Trophoblast cell (in vitro differentiated cells and primary cell): ENCODE measurements around the gene RASSF10.
A peak's percentile ranks its signal among the peaks of the same experiment; 100 is the strongest.

Experiments
- DNase-seq, 2 donors: peaks; one replicate each; pipeline ENCODE4 v3.0.0-alpha.2; 2016
- H2AFZ ChIP-seq: 2 replicates; pipeline ENCODE4 v1.6.1; 2013; ENCODE audit warnings: low read length, moderate library complexity, mild to moderate bottlenecking; ENCODE audit not compliant: insufficient read depth, poor library complexity
- H2AK5ac ChIP-seq: 2 replicates; pipeline ENCODE4 v1.6.1; 2013; ENCODE audit warnings: mild to moderate bottlenecking, low read length
- H2BK120ac ChIP-seq: 2 replicates; pipeline ENCODE4 v1.6.1; 2013; ENCODE audit warnings: low read length, mild to moderate bottlenecking, moderate library complexity; ENCODE audit not compliant: insufficient read depth, poor library complexity
- H2BK12ac ChIP-seq: 2 replicates; pipeline ENCODE4 v1.6.1; 2013; ENCODE audit warnings: mild to moderate bottlenecking, low read length, moderate library complexity
- H2BK5ac ChIP-seq: 2 replicates; pipeline ENCODE4 v1.6.1; 2013; ENCODE audit warnings: low read length, low read depth, moderate library complexity, mild to moderate bottlenecking; ENCODE audit not compliant: poor library complexity
- H3K14ac ChIP-seq: 2 replicates; pipeline ENCODE4 v1.6.1; 2013; ENCODE audit warnings: mild to moderate bottlenecking, low read length
- H3K18ac ChIP-seq: 2 replicates; pipeline ENCODE4 v1.6.1; 2013; ENCODE audit warnings: mild to moderate bottlenecking, low read length
- H3K23ac ChIP-seq: 2 replicates; pipeline ENCODE4 v1.6.1; 2013; ENCODE audit warnings: low read length
- H3K27ac ChIP-seq: 2 replicates; pipeline ENCODE4 v1.5.1; 2013; ENCODE audit warnings: low read depth, mild to moderate bottlenecking, inconsistent platforms, low read length, moderate library complexity
- H3K27me3 ChIP-seq: 2 replicates; pipeline ENCODE4 v1.6.1; 2013; ENCODE audit warnings: inconsistent platforms, mild to moderate bottlenecking, low read length, moderate library complexity; ENCODE audit not compliant: insufficient read depth
- H3K36me3 ChIP-seq, 2 experiments: 1 replicate in 1 of 2; 2 replicates in 1 of 2; pipeline ENCODE4 v1.6.1; 2013; ENCODE audit warnings: low read length in 2 of 2, mild to moderate bottlenecking in 2 of 2, moderate library complexity in 1 of 2; ENCODE audit not compliant: insufficient read depth in 2 of 2, control insufficient read depth in 1 of 2
- H3K4ac ChIP-seq: 2 replicates; pipeline ENCODE4 v1.6.1; 2013; ENCODE audit warnings: low read depth, mild to moderate bottlenecking, low read length, moderate library complexity
- H3K4me1 ChIP-seq, 2 experiments: 1 replicate in 1 of 2; 2 replicates in 1 of 2; pipeline ENCODE4 v1.6.1; 2013; ENCODE audit warnings: low read length in 2 of 2, mild to moderate bottlenecking in 2 of 2, moderate library complexity in 1 of 2; ENCODE audit not compliant: insufficient read depth in 2 of 2, control insufficient read depth in 1 of 2
- H3K4me2 ChIP-seq: 2 replicates; pipeline ENCODE4 v1.6.1; 2013; ENCODE audit warnings: inconsistent platforms, mild to moderate bottlenecking, low read length, moderate library complexity
- H3K4me3 ChIP-seq: 2 replicates; pipeline ENCODE4 v1.5.1; 2013; ENCODE audit warnings: mild to moderate bottlenecking, low read depth, low read length, inconsistent platforms
- H3K79me1 ChIP-seq: one replicate; pipeline ENCODE4 v1.6.1; 2013; ENCODE audit warnings: low read length
- H3K79me2 ChIP-seq: 2 replicates; pipeline ENCODE4 v1.6.1; 2013; ENCODE audit warnings: low read length, mild to moderate bottlenecking; ENCODE audit not compliant: control insufficient read depth, insufficient read depth, poor library complexity
- H3K9ac ChIP-seq: 2 replicates; pipeline ENCODE4 v1.6.1; 2013; ENCODE audit warnings: mild to moderate bottlenecking, low read length
- H3K9me3 ChIP-seq: 2 replicates; pipeline ENCODE4 v1.6.1; 2013; ENCODE audit warnings: low read depth, mild to moderate bottlenecking, control low read depth, inconsistent platforms, low read length; ENCODE audit not compliant: insufficient read depth
- H4K12ac ChIP-seq: 2 replicates; pipeline ENCODE4 v1.6.1; 2013; ENCODE audit warnings: low read depth, mild to moderate bottlenecking, low read length, moderate library complexity
- H4K8ac ChIP-seq: 2 replicates; pipeline ENCODE4 v1.6.1; 2013; ENCODE audit warnings: low read depth, mild to moderate bottlenecking, low read length, moderate library complexity
- H4K91ac ChIP-seq: one replicate; pipeline ENCODE4 v1.6.1; 2013; ENCODE audit warnings: low read depth, mild to moderate bottlenecking, low read length, moderate library complexity
- WGBS: extraction: QIAGEN DNeasy Blood & Tissue Kit; methylation state at CpG from one replicate; pipeline ENCODE4 v1.1.7; 2013; ENCODE audit warnings: missing lambda C conversion rate; ENCODE audit not compliant: insufficient read length, insufficient coverage; ENCODE audit errors: extremely low coverage; 5-methylcytosine and 5-hydroxymethylcytosine counted together

The RASSF10 gene

GRCh38 chr11:13015753-13016152 is 6.6 kb downstream of the RASSF10 start:
- no peak overlapping the region for H3K23ac ChIP-seq
- no peak overlapping the region for H2AK5ac ChIP-seq
- no peak overlapping the region for H4K8ac ChIP-seq
- DNase-seq, result no peak
- no peaks in the 10 kb centered on the region for H3K79me1 ChIP-seq
- H3K27me3 ChIP-seq, result peaks cover under 1% of the 10 kb centered on the region
- no peak overlapping the region for H3K4me3 ChIP-seq
- H3K36me3 ChIP-seq, result no peaks in the 10 kb centered on the region
- H2BK12ac ChIP-seq, result no peak overlapping the region
- H4K12ac ChIP-seq, result no peak overlapping the region
- no peak overlapping the region for H2BK5ac ChIP-seq
- no peak overlapping the region for H4K91ac ChIP-seq
- H2AFZ ChIP-seq, result no peak overlapping the region
- H3K4me1 ChIP-seq, result peaks cover 4 to 6% of the 10 kb centered on the region in 2 experiments
- H3K4ac ChIP-seq, result no peak overlapping the region
- H3K18ac ChIP-seq, result no peak overlapping the region
- no CpG with 5 or more reads among the region's 6 CpGs for WGBS
- no peak overlapping the region for H3K14ac ChIP-seq
- H3K9ac ChIP-seq, result no peak overlapping the region
- H3K4me2 ChIP-seq, result no peak overlapping the region
- no peaks in the 10 kb centered on the region for H3K79me2 ChIP-seq
- H3K9me3 ChIP-seq, result no peaks in the 10 kb centered on the region
- H3K27ac ChIP-seq, result no peak overlapping the region
- no peak overlapping the region for H2BK120ac ChIP-seq

- Histone ChIP-seq H4K8ac (no peak overlapping the region), H2BK12ac (no peak overlapping the region), H3K27ac (no peak overlapping the region), H3K4ac (no peak overlapping the region), H3K27me3 (no peaks in the 10 kb centered on the region), H3K18ac (no peak overlapping the region), H2AFZ (no peak overlapping the region), H3K36me3 (no peaks in the 10 kb centered on the region), H4K91ac (no peak overlapping the region), H3K4me3 (no peak overlapping the region), H3K4me2 (no peak overlapping the region), H4K12ac (no peak overlapping the region), H3K79me1 (no peaks in the 10 kb centered on the region), H3K9me3 (no peaks in the 10 kb centered on the region), H3K79me2 (no peaks in the 10 kb centered on the region), H2BK120ac (no peak overlapping the region), H3K9ac (no peak overlapping the region), H2BK5ac (no peak overlapping the region), H3K23ac (no peak overlapping the region), H3K4me1 (peaks cover 3 to 5% of the 10 kb centered on the region in 2 experiments), H3K14ac (no peak overlapping the region), H2AK5ac (no peak overlapping the region)
- DNase-seq, result peak in 1 of 2 donors; percentile 23
These were observed 7.3 kb downstream of the RASSF10 start for GRCh38 chr11:13016415-13016814.

- H2AK5ac ChIP-seq, result no peak overlapping the region
These were observed 10.2 kb downstream of the RASSF10 start for GRCh38 chr11:13019313-13019712.

GRCh38 chr11:13023423-13023822 is 14.3 kb downstream of the RASSF10 start:
- no peak overlapping the region for H4K8ac ChIP-seq
- H2BK5ac ChIP-seq, result no peak overlapping the region
- H3K14ac ChIP-seq, result no peak overlapping the region
- DNase-seq, result no peak
- peaks cover 0 to 3% of the 10 kb centered on the region in 2 experiments for H3K4me1 ChIP-seq
- no peaks in the 10 kb centered on the region for H3K36me3 ChIP-seq
- H3K79me2 ChIP-seq, result no peaks in the 10 kb centered on the region
- no peak overlapping the region for H4K12ac ChIP-seq
- H2AFZ ChIP-seq, result no peak overlapping the region
- no peaks in the 10 kb centered on the region for H3K27me3 ChIP-seq
- no peak overlapping the region for H3K23ac ChIP-seq
- H2BK12ac ChIP-seq, result no peak overlapping the region
- no peaks in the 10 kb centered on the region for H3K79me1 ChIP-seq
- no peak overlapping the region for H3K4me3 ChIP-seq
- no peak overlapping the region for H4K91ac ChIP-seq
- WGBS, result no CpG with 5 or more reads among the region's 5 CpGs
- H3K4me2 ChIP-seq, result no peak overlapping the region
- no peak overlapping the region for H2AK5ac ChIP-seq
- H3K9me3 ChIP-seq, result no peaks in the 10 kb centered on the region
- no peak overlapping the region for H2BK120ac ChIP-seq
- H3K27ac ChIP-seq, result no peak overlapping the region
- H3K9ac ChIP-seq, result no peak overlapping the region
- H3K4ac ChIP-seq, result no peak overlapping the region
- no peak overlapping the region for H3K18ac ChIP-seq

More at GRCh38 chr11:13019313-13019712, 10.2 kb downstream of the RASSF10 start:
- Histone ChIP-seq H2BK5ac (no peak overlapping the region), H3K4me1 (peaks cover 0 to 3% of the 10 kb centered on the region in 2 experiments), H3K79me1 (no peaks in the 10 kb centered on the region), H3K4ac (no peak overlapping the region), H4K91ac (no peak overlapping the region), H3K18ac (no peak overlapping the region), H3K36me3 (no peaks in the 10 kb centered on the region), H4K8ac (no peak overlapping the region), H3K4me2 (no peak overlapping the region), H3K14ac (no peak overlapping the region), H4K12ac (no peak overlapping the region), H2AFZ (no peak overlapping the region), H3K27ac (no peak overlapping the region), H3K23ac (no peak overlapping the region), H3K79me2 (no peaks in the 10 kb centered on the region), H2BK120ac (no peak overlapping the region), H3K4me3 (no peak overlapping the region), H3K9me3 (no peaks in the 10 kb centered on the region), H3K9ac (no peak overlapping the region), H2BK12ac (no peak overlapping the region), H3K27me3 (no peaks in the 10 kb centered on the region)
- DNase-seq, result no peak
- no CpG with 5 or more reads among the region's 4 CpGs for WGBS
